Activated CD4-positive, CD25-positive, alpha-beta regulatory T cell treated with anti-CD3 and anti-CD28 coated beads, Interleukin-2, amount 50 U/mL, for 72 hours (primary cell): Measurements from ENCODE around the gene DGKD.
"Not testable (repeated sequence)": the region's sequence is repeated elsewhere in the genome, so short reads cannot be mapped to it uniquely, and the experiment has no call there.

Experiments used
- DNase-seq: peaks from one replicate; pipeline ENCODE4 v3.0.0; 2021

The DGKD gene

DNA sequence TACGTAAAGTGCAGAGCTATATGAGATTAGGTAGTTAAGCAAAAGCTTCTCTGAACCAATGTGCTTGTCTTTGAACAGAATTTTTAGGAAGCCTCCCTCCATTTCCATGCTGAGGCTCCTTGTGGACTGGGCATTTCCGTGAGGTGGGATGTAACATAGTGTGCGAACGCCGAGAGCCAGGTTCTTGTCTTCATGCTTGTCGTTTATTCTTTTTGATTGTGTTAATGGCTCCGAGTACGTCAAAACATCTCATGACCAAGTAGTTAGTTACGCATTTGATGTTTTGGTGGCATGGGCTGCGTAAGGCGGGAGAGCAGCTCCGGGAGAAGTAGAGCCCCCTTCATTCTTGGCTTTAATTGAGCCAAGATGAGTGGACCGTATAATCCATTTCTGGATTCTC lies 32.9 kb downstream of the DGKD start:
- DNase-seq: no peak

DNA sequence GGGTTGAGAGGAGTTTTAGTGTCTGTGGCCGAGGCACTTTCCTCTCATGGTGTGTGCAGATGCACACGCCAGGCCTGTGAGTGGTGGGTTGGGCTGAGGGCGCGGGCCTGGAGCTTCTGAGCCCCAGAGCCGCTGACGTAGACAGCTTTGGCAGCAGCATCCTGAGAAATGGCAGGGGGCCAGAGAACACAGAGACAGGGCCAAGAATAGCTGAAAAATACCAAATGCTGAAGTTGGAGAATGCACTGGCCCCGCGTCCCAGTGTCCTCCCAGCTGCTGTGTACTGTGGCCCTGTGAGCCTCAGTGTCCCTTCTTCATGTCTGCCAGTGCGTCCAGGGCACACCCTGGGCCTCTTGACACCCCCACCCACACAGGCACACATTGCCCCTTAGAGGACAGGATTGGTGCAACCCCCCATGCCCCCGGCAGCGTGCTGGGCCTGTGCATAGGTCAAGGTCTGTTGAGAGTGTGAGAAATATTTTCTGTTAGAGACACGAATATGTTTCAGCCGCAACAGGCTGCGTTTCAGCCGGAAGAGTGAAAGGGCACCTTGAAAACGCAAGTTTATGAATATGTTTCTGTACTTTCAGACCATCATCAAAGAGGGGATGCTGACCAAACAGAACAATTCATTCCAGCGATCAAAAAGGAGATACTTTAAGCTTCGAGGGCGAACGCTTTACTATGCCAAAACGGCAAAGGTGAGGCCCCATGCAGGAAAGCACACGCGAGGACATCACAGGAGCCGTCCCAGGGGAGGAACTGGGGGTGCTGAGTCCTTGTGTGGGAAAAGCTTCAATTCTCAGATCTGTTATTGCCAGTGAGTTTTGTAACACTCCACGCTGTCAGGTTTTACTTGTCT lies 33.6 kb downstream of the DGKD start:
- no peak for DNase-seq

- no peak for DNase-seq
Observed at GRCh38 chr2:233389601-233390125, 35.4 kb downstream of the DGKD start.

- DNase-seq: no peak
Observed at GRCh38 chr2:233395687-233396086, 41.4 kb downstream of the DGKD start.

DNA sequence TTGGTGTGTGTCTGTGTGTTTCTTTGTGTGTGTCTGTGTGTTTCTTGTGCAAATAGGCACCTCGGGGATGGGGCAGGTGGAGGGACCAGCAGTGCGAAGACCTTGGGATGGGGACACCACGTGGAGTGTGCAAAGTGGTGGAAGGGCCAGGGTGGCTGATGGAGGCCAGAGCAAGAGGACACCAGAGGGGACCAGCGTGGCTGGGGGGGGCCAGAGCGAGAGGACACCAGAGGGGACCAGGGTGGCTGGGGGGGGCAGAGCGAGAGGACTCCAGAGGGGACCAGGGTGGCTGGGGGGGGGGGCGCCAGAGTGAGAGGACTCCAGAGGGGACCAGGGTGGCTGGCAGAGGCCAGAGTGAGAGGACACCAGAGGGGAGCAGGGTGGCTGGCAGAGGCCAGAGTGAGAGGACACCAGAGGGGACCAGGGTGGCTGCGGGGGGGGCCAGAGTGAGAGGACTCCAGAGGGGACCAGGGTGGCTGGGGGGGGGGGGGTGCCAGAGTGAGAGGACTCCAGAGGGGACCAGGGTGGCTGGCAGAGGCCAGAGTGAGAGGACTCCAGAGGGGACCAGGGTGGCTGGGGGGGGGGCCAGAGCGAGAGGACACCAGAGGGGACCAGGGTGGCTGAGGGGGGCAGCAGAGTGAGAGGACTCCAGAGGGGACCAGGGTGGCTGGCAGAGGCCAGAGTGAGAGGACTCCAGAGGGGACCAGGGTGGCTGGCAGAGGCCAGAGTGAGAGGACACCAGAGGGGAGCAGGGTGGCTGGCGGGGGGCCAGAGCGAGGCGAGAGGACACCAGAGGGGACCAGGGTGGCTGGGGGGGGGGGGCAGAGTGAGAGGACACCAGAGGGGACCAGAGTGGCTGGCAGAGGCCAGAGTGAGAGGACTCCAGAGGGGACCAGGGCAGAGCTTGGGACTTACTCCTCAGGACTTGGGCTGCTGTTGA lies 42.7 kb downstream of the DGKD start:
- DNase-seq: not testable (repeated sequence)

- DNase-seq: no peak
Observed at GRCh38 chr2:233399306-233400225, 45.3 kb downstream of the DGKD start.

DNA sequence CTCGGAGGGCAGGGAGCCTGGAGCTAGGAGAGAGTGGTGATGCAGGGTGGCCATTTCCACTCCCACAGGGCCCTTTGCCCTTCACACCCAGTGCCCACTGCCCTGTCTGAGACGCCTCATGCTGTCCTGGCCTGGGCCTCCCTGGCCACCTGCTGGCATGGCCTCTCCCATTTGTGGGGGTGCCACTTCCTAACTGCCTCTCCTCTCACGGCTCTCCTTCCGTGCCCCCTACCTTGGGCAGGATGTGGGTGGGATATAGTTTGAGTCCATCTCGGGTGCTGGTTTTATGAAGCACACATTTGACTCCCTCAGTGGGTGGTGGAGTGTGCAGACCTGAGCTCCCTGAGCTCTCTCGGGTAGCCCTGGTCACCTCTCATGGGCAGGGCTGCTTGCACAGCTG lies 46.0 kb downstream of the DGKD start:
- no peak for DNase-seq

GRCh38 chr2:233400961-233401360 lies 46.7 kb downstream of the DGKD start:
- DNase-seq: no peak

DNA sequence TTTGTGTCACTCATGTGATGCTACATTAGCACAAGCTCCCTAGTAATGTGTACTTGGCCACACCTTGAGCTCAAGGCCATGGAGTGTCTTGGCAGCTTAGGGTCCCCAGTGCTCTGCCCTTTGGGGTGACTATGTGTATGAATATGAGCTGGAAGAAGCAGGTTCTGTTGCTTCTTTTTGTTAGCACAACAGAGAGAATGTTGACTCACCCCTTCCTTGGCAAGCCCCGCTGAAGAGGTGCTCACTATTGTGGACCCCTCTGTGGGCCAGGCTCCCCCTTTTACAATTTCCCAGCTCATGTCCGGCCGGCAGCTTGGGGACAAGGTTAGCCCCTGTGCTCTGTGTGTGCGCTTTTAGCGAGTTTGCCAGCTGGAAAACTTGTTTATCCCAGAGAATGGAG lies 48.1 kb downstream of the DGKD start:
- no peak for DNase-seq

DNA sequence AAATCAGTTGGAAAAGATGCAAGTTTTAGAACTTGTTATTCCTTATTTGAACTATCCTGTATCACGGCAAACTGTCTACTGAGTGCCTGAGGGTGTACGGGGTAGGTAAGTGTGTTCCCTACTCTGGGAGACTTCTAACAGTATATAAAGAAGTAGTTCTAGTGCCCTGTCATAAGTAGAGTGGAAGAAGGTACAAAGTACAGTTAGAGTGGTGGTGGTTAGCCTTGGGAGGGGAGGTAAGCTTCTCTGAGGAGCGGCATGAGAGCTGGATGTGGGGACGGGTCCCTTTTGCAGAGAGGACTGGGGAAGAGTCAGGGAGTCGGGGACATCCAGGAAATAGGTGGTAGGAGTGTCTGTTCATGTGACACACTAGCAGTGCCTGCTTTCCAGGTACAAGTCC lies 48.5 kb downstream of the DGKD start:
- DNase-seq: no peak

DNA sequence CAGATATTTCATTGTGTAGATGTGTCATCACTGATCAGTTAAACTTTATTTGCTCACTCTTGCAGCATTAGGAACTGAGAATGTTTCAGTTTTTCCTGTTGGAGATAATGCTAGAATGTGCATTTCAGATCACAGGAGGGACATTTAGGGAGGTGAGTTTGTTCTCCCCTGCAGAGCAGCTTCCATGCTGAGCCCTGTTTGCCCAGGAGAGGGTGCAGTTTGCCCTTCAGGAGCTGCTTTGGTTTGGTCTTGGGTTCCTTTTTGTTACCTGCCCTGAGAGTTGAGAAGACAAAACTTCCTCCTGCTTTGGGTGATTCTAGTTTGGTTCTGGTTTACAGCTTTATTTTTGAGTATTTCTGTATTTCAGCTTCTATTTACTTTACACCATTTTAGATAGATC lies 49.9 kb downstream of the DGKD start:
- no peak for DNase-seq

- DNase-seq: no peak
Observed at GRCh38 chr2:233406865-233407264, 52.6 kb downstream of the DGKD start.

- no peak for DNase-seq
Observed at GRCh38 chr2:233407771-233408181, 53.5 kb downstream of the DGKD start.

DNA sequence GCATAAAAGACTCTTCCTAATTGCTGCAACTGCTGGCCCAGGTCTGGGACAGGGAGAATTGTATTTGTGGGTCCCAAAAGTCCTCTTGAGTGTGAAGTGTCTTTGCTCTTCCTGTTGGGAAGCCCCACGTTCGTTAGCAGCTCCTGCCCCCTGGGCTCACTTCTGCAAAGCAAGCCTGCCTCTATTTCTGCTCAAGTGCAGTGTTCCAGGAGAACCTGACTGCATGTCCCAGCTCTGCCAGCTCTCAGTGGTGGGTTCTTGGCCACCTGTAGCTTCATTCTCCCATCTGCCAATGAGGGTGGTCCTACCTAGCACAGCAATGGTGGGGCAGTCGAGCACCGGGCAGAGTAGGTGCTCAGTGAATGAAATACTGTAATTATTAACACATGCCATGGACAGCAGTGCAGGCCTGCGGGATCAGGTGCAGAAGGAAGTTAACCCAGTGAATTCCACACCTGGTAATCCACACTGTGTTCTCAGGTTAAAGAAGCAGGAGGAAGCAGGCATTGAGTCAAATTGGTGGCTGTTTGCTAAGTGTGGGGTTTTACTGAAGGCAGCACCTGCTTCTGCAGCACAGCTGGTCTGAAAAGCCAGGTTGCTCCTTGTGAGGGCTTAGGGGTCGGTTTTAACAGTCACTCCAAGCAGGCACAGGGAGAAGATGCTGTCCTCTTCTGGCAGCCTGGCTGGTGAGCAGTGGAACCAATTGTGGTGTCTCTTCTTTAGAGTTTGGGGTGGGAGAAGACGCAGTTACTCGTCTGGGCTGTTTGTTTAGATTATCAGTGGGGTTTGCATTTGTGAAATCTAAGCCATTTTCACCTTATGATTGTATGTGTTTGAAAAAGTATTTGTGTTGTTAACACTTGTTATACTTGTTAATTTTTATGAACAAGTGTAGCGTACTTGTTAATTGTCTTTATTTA lies 54.3 kb downstream of the DGKD start:
- DNase-seq: no peak

GRCh38 chr2:233409286-233409991 lies 55.1 kb downstream of the DGKD start:
- DNase-seq: no peak

- DNase-seq: no peak
Observed at GRCh38 chr2:233410196-233410760, 56.0 kb downstream of the DGKD start.

DNA sequence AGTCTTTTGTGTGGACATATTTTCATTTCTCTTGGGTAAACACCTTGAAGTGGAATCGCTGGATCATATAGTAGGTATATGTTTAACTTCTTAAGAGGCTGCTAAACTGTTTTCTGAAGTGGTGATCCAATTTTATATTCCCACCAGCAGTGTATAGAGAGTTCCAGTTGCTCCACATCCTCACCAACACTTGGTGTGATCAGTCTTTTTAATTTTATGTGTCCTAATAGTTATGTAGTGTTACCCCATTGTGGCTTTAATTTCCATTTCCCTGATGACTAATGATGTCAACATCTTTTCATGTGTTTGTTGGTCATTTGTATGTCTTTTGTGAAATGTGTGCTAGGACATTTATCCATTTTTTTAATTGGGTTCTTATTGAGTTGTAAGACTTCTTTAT lies 56.9 kb downstream of the DGKD start:
- DNase-seq: no peak

- no peak for DNase-seq
Observed at GRCh38 chr2:233412405-233412804, 58.1 kb downstream of the DGKD start.

GRCh38 chr2:233413046-233413445 lies 58.8 kb downstream of the DGKD start:
- DNase-seq: no peak

GRCh38 chr2:233413559-233414272 lies 59.4 kb downstream of the DGKD start:
- DNase-seq: no peak
